GM21576 (cell line): ENCODE data around the gene METTL26.

Experiments used
- ATAC-seq: cut with Tn5 transposase; IDR thresholded peaks from one replicate; pipeline ENCODE4 v1.9.1; 2021; ENCODE audit warnings: mild to moderate bottlenecking, moderate library complexity; ENCODE audit not compliant: unreplicated experiment

The METTL26 gene

DNA sequence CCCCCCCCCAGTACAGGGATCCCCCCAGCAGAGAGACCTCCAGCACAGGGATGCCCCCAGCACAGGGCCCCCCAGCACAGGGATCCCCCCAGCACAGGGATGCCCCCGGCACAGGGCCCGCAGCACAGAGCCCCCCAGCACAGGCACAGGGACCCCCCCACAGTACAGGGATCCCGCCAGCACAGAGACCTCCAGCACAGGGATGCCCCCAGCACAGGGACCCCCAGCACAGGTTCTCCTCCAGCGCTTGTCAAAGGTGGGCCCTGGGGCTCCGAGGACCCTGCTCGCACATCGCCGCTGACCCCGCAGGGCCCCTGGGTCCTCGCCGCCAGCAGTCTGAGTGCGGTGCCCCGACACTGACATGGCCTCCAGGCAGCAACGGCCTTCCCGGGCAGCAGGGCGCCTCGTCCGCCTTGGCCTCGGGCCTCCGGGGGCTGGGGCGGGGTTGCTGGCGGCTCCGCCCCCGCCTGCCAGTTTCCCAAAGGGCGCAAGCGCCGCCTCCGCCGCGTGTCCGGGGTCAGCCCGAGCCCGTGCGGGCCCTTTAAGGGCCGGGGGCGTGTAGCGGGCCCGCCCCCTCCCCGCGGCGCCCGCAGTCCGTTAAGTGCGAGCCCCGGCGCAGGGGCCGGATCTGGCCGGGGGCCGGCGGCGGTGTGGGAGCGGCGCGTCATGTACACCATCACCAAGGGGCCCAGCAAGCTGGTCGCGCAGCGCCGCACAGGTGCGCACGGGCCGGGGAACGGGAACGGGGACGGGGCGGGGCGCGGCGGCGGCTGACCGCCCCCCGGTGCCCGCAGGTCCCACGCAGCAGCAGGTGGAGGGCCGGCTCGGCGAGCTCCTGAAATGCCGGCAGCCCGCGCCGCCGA, 5.5 kb upstream of the METTL26 start, which contains the start of gene MCRIP2:
MCRIP2 (plus strand) TSS at position 503 of the 863 bp plus-strand sequence; CDS start at position 667, 164 bp downstream.
- peak; percentile 42 for ATAC-seq

DNA sequence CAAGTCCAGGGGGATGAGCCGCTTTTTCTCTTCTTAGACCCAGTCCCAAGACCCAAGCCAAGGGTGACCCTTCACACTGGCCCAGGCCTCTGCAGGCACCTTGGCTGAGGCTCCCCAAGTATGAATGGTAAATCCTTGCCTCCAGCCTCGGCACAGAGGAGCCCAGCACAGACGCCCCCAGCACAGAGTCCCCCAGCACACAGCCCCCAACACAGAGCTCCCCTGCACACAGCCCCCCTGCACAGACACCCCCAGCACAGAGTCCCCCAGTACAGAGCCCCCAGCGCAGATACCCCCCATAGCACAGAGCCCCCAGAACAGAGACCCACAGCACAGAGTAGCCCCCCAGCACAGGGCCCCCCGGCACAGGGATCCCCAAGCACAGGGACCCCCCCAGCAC, 4.5 kb upstream of the METTL26 start:
- ATAC-seq = no peak

DNA sequence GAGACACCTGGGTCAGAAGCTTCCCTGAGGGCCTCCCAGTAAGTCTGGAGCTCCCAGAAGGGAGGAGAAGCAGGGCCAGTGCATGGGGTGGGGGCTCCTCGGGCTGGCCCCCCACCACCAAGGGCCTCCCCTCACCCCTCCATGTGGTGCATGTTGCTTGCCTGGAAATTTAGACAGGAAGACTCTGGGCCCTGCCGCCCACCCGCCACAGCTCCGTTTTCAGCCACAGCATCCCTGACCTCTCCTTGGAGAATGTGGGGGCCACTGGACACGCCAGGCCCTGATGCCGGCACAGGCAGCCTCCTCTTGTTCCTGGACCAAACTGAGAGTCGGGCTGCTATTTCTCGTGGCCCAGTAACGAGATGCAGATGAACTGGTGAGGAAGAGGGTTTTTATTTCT, 2.7 kb upstream of the METTL26 start:
- no peak for ATAC-seq

DNA sequence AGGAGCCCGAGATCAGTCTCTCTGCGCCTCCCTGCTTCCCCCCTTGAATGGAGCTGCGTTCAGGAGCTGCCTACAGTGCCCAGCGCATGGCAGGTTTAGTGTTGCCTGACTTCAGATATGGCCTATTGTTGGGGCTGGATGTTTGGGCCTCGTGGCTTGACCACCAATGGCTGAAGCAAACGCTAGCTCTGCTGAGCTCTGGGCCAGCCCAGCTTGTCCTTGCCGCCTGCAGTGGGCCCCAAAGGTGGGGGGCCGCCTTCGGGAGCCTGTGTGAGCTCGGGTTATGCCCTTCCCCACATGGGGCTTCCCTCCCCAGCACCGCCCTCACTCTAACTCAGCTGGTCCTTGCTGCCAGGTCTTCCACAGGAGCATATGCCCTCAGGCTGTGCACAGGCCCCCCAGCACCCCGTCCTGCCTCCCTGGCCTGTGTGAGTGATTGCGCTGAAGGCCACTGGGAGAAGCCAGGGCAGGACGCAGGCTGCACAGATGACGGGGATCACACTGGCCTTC, 2.0 kb upstream of the METTL26 start:
- ATAC-seq = no peak

DNA sequence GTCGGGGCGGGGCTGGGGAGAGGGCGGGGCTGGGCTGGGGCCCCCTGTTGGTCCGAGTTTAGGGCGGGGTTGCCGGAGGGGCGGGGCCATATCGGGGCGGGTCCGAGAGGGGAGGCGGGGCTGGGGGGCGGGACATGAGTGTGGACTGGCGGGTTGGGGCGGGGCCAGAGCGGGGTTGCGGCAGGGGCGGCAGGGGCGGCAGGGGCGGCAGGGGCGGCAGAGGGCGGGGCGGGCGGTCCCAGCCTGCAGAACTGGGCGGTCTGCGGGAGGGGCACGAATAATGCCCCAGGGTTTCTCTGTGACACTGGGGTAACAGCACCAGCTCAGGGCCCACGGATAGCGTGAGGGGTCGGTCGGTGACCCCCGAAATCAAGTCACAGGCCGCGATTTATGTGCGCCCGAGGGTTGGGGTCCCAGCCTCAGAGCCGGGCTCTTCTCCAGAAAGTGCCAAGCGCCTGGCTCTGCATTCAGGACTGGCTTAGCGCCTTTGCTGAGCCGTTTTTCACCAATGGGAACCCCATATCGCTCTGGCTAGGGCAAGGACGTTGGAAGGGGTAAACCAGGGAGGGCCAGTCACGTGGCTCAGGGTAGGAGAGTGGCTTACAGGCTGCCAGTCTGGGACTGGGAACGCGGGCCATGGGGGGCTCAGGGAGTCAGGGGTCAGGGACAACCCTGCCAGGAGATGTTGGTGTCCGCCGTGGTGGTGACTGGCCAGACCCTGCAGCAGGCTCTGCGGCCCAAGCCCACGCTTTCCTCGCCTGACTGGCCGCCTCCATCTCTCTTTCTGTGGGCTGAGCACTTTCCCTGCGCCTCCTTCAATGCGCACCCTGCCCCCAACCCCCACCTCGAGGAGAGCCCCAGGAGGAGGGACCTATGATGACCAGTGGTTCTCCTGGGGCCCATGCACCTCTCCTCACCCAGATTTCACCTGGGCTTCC, 1.2 kb upstream of the METTL26 start:
- ATAC-seq = no peak

DNA sequence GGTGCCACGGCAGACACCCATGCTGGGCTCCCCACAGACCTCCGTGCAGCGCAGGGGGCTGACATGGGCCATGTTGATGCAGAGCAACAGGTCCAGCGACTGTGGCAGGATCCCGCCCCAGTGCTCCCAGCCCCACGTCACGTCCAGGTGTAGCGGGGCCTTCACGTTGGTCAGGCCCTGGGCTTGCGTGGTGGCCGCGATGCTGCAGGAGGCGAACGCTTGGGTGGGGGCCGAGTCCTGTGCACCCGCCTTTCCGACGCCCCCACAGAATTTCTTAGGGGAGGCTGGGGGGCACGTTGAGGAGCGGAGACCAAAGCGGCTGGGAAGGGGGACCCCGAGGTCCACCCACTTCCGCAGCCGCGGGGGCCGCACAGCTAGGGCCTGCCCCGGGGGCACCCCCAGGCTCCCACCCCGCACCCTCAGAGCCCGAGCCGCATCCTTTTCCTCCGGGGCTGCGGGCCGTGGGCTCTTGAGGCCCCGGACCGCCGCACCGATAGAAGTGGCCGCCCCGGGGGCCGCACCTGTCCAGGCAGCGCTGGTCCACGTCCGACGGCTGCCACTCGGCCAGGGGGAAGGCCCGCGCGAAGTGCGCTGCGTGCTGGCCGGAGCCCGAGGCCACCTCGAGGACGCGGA, 416 bp downstream of the METTL26 start:
- ATAC-seq = peak; percentile 11

DNA sequence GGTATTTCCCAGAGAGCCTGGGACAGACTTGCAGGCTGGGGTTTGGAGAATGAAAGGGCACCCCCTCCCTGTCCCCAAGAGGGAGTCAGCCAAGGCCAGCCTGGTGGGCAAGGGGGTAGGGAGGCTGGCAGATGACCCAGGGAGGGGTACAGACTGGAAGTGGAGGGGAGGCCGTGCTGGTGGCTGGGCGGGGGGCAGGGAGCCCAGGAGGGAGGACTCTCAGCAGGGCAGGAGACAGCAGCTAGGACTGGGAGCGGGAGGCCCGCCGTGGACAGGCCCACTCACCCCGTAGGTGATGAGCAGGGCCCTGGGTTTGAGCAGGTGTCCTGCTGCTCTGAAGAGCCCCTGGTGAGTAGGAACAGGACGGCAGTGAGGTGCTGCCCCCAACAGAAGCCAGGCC, 1.1 kb downstream of the METTL26 start:
- ATAC-seq = no peak

DNA sequence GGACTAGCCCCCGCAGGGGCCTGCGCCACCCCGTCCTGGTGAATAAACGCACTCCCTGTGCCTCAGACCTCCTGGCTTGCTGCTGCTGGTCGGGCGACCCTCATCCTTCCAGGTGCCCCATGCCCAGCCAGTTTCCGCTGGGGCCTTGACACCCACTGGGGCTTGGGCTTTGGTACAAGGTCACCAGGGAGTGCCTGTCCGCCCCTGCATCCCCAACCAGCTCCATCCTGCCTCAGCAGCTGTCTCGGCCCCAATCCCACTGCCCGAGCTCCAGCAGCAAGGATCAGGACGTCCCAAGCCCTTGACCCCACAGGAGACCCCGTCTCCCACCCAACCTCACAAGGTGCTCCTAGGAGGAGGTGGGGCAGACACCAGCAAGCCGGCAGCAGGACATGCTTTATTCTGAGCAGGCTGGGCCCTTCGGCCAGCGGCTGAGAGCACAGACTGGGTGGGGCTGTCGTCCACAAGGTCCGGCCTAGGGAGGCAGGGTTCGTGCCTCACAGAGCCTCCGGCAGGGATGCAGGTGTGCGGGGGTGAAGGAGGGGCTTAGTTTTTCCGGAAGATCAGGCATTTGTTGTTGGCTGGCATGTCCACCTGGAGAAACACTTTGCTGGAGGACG, 1.9 kb downstream of the METTL26 start:
- no peak for ATAC-seq

DNA sequence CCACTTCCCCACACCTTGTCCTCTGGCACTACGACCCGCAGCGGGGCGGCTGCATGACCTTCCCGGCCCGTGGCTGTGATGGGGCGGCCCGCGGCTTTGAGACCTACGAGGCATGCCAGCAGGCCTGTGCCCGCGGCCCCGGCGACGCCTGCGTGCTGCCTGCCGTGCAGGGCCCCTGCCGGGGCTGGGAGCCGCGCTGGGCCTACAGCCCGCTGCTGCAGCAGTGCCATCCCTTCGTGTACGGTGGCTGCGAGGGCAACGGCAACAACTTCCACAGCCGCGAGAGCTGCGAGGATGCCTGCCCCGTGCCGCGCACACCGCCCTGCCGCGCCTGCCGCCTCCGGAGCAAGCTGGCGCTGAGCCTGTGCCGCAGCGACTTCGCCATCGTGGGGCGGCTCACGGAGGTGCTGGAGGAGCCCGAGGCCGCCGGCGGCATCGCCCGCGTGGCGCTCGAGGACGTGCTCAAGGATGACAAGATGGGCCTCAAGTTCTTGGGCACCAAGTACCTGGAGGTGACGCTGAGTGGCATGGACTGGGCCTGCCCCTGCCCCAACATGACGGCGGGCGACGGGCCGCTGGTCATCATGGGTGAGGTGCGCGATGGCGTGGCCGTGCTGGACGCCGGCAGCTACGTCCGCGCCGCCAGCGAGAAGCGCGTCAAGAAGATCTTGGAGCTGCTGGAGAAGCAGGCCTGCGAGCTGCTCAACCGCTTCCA, 2.6 kb downstream of the METTL26 start:
- ATAC-seq = no peak

DNA sequence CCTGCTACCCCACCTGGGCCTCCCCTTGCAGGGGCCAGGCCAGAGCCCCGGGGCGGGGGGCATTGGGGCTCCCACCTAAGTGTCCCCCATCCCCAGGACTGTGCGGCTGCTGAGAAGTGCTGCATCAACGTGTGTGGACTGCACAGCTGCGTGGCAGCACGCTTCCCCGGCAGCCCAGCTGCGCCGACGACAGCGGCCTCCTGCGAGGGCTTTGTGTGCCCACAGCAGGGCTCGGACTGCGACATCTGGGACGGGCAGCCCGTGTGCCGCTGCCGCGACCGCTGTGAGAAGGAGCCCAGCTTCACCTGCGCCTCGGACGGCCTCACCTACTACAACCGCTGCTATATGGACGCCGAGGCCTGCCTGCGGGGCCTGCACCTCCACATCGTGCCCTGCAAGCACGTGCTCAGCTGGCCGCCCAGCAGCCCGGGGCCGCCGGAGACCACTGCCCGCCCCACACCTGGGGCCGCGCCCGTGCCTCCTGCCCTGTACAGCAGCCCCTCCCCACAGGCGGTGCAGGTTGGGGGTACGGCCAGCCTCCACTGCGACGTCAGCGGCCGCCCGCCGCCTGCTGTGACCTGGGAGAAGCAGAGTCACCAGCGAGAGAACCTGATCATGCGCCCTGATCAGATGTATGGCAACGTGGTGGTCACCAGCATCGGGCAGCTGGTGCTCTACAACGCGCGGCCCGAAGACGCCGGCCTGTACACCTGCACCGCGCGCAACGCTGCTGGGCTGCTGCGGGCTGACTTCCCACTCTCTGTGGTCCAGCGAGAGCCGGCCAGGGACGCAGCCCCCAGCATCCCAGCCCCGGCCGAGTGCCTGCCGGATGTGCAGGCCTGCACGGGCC, 3.4 kb downstream of the METTL26 start:
- no peak for ATAC-seq

DNA sequence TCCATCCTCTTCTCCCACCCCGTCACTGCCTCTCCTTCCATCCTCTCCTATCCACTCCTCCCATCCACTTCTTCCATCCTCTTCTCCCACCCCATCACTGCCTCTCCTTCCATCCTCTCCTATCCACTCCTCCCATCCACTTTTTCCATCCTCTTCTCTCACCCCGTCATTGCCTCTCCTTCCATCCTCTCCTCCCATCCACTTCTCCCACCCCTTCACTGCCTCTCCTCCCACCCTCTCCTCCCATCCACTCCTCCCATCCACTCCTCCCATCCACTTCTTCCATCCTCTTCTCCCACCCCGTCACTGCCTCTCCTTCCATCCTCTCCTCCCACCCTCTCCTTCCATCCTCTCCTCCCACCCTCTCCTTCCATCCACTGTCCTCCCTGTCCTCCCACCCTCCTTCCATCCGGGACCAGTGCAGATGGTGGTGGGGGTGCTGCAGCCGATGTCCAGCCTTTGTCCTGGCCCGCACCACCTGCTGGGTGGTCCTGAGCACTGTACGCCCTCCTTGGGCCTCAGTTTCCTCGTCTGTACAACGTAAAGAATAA, 4.2 kb downstream of the METTL26 start:
- ATAC-seq = no peak

DNA sequence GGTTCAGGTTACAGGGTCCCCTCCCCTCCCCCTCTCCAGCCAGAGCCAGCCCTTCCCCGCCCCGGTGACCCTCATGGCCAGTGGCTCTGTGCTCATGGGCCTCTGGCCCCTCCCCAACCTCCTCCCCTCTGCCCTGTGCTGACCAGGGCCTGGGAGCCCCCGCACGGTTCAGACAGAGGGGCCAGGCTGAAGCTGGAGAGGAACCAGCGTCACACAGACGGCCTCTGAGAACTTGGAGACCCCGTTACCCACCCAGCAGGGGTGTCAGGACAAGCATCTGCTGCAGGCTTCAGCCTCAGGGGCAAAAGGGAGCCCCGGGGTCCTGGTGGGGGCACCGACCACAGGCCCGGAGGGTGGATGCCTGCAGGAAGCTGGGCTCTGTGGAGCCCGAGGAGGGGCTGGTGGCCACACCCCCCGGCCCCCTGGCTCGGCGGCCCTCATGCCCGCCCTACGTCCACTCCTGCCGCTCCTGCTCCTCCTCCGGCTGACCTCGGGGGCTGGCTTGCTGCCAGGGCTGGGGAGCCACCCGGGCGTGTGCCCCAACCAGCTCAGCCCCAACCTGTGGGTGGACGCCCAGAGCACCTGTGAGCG, 5.2 kb downstream of the METTL26 start, which contains the start of gene WFIKKN1:
WFIKKN1 (plus strand) TSS at position 171 of the 591 bp plus-strand sequence; CDS start at position 440, 269 bp downstream.
- no peak for ATAC-seq

DNA sequence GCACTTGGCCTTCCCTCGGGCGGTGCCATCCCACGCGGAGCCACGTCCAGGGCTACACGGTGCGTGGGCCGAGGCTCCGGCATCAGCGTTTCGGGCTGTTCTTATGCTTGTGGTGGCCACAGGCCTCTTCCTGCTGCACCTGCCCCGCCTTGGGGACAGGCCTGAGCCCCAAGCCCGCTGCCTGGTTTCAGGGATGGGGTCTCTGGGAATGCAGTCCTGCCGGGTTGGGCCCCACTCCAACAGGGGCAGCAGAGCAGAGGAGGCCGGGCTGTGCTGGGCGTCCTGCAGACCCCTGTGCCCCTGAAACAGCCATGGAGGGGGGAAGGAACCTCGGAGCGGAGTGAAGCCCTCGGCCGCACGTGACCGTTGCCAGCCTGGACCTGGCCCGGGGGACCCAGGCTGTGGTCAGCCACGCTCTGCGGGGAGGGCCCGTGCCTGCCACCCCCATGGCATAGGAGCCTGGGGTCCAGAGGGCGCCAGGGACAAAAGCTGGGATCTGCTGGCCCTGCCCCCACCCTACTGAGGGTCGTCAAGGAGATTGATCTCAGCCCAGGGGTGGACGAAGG, 5.8 kb downstream of the METTL26 start:
- no peak for ATAC-seq

DNA sequence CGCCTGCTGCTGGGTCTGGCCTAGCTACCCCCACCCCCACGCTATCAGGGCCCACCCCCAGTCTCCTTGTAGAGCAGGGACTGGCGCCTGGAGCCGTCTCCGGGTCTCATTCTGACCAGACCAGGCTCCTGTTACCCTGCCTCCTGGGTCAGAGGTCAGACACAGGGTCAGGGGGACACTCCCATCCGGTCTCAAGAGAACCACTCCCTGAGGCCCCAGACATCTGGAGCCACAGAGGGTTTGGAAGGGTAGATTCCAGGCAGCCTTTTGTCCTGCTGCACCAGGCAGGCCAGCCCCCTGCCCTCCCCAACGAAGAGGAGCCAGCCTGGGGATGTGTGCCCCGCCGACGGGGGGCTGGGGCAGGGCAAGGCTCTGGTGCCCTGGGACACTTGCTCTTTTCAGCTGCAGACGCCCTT, 6.3 kb downstream of the METTL26 start:
- no peak for ATAC-seq

DNA sequence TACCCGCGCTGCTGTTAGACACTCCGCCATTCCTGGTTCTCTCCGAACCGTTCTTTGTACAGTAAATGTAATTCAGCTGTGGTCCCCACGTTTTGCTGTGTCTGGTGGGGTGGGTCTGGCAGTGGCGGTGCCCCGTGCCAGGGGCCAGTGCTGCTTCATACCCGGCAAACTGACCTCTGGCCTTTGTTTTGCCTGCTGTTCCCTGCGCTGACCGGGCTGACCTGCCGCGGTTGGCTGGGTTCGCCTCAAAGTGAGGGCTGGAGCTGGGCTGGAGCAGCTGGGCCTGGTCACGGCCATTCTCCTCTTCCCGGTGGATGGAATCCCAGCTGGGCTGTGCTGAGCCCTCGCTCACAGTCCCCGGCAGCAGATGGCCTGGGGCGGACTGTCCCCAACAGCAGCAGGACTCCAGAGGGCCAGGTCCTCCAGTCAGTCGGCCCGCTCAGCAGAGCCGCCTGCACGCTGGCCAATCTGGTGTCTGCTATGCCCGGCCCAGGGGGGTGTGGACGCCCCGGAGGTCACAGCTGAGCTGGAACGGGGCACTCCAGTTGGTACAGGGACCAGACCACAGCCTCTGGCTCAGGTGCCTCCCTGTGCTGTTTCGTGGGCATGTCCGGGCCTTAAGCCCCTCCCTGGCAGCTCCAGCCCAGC, 6.8 kb downstream of the METTL26 start:
- ATAC-seq = no peak

DNA sequence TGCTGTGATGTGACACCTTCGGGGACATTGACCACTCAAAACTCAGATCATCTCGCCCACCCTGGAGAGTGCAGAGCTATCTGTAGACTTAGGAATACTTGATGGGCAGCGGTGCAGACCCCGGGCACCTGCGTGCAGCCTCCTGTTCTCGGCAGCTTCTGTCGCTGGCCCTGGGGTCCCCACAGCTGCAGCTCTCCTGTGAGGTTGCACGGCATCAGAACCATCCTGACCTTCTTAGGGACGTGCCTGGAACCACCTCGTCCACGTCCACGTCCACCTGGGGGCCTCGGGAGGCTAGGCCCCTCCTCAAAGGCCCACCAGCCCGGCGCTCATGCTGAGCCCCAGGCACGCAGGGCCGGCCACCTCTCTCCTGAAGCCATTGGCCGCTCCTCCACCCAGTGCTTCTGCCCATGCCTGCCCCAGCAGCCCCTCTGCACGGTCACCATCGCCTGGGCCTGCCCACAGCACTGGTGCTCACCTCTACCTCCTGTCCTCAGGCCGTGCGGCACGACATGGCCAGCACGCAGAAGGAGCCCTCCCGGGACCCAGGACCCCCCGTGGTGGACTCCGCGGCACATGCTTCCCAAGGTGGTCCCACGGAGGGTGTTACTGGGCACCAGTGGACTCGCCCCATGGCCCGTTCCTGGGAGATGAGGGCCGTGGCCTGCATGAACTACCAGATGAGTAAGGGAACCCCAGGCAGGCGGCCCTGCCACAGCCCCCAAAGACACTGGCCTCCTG, 7.6 kb downstream of the METTL26 start:
- ATAC-seq = no peak
